ENCODE results near the gene NCOA6.
A peak's percentile ranks its signal among the peaks of the same experiment; 100 is the strongest.
"Not testable (repeated sequence)": the region's sequence is repeated elsewhere in the genome, so short reads cannot be mapped to it uniquely, and the experiment has no call there.

NCOA6 gene

GRCh38 chr20:34829191-34829590 is 3.7 kb upstream of the NCOA6 start:
- DNase-seq (ENCODE audit: low read depth), result no peak

GRCh38 chr20:34824806-34825529 is 483 bp downstream of the NCOA6 start:
- peak; percentile 52 for DNase-seq (ENCODE audit: low read depth)

- peak; percentile 44 for DNase-seq (ENCODE audit: low read depth)
These were observed 1.0 kb downstream of the NCOA6 start for GRCh38 chr20:34824452-34824805.

- no peak for DNase-seq (ENCODE audit: low read depth)
These were observed 1.4 kb downstream of the NCOA6 start for GRCh38 chr20:34824026-34824425.

GRCh38 chr20:34820805-34821578 is 4.5 kb downstream of the NCOA6 start:
- DNase-seq (ENCODE audit: low read depth), result no peak

- no peak for DNase-seq (ENCODE audit: low read depth)
These were observed 7.7 kb downstream of the NCOA6 start for GRCh38 chr20:34817801-34818200.

DNA sequence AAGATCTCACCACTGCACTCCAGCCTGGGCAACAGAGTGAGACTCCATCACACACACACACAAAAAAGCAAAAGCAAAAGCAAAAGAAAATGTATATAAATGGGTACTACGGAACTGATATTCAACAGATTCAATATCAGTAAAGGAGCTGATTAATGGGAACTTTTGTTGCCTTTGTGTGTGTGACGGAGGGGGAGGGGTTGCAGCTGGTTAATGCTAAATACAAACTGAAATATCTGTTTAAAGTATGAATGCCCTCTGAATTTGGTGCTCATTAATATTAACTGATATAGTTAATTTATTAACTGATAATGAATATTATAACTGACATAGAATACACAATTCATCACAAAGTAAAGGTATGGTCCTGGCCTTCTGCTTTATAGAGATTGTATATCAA is 8.4 kb downstream of the NCOA6 start:
- no peak for DNase-seq (ENCODE audit: low read depth)

- DNase-seq (ENCODE audit: low read depth), result no peak
These were observed 9.8 kb downstream of the NCOA6 start for GRCh38 chr20:34815636-34816035.

DNA sequence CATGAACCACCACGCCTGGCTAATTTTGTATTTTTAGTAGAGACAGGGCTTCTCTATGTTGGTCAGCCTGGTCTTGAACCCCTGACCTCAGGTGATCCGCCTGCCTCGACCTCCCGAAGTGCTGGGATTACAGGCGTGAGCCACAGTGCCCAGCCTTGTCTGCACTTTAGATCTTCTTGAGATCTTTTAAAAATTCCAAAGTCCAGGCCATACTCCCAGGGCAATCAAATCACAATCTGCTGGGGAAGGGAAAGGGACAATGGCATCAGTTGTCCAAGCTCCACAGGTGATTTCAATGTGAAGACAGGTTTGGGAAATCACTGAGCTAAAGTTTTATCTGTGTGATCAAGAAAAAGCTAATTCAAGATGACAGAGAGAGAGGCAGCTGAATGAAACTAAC is 16.9 kb downstream of the NCOA6 start:
- no peak for DNase-seq (ENCODE audit: low read depth)

GRCh38 chr20:34807944-34808465 is 17.4 kb downstream of the NCOA6 start:
- not testable (repeated sequence) for DNase-seq (ENCODE audit: low read depth)

- DNase-seq (ENCODE audit: low read depth), result no peak
These were observed 19.2 kb downstream of the NCOA6 start for GRCh38 chr20:34806255-34806654.

GRCh38 chr20:34798871-34799270 is 26.6 kb downstream of the NCOA6 start:
- no peak for DNase-seq (ENCODE audit: low read depth)

DNA sequence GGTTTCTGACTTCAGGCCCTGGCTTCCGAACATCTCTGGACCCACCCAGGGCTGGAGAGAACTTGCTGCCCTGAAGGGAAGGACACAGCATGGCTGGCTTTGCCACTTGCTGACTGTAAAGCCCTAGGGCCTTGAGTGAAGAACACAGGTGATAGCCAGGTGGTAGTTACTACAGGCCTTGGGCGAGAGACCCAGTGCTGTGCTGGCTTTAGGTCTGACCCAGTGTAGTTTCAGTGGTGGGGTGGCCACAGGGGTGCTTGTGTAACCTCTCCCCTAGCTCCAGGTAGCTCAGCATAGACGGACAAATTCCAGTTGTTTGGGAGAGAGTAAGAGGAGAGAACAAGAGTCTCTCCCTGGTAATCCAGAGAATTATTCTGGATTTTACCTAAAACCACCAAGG is 27.1 kb downstream of the NCOA6 start:
- DNase-seq (ENCODE audit: low read depth), result no peak

GRCh38 chr20:34797012-34797995 is 28.1 kb downstream of the NCOA6 start:
- DNase-seq (ENCODE audit: low read depth), result no peak

DNA sequence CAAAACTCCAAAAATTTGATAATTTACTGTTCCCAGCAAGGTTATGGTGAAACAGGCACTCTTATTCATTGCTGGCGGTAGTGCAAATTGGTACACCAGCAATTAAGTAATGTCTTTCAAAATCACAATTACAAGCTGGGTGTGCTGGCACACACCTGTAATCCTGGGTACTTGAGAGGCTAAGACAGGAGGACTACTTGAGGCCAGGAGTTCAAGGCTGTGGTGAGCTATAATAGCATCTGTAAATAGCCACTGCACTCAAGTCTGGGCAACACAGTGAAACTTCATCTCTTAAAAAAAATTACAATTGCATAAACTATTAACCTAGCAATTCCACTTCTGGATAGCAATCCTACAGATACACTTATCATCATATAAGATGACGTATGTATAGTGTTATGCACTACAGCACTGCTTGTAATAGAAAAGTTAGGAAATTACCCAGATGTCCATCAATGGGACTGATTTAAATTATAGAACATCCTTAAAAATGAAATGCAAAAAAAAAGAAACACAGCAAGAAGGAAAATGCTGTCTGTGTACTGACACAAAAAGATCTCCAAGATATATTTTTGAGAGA is 31.4 kb downstream of the NCOA6 start:
- DNase-seq (ENCODE audit: low read depth), result no peak

DNA sequence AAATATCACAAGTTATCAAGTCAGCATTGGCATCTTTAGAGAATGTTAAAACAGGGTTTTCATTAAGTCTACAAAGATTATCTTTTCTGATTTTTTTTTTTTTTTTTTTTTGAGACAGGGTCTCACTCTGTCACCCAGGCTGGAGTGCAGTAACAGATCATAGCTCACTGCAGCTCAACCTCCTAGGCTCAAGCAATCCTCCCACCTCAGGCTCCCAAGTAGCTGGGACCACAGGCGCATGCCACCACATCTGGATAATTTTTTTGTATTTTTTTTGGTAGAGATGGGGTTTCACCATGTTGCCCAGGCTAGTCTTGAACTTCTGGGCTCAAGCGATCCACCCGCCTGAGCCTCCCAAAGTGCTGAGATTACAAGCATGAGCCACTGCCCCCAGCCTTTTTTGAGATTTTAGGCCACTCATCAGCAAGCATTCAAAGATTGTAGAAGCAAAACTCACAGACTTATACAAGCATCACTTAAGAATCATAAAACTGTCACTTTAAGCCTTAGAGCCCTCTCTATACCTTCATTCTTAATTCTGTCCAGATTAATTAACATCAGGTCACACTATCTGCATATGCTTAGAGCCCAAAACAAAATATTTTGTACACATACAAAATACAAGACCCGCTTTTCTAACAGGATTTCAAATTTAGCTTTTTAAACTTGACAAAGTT is 32.6 kb downstream of the NCOA6 start:
- no peak for DNase-seq (ENCODE audit: low read depth)

- no peak for DNase-seq (ENCODE audit: low read depth)
These were observed 34.0 kb downstream of the NCOA6 start for GRCh38 chr20:34791289-34792020.

- DNase-seq (ENCODE audit: low read depth), result no peak
These were observed 44.2 kb downstream of the NCOA6 start for GRCh38 chr20:34781220-34781619.

DNA sequence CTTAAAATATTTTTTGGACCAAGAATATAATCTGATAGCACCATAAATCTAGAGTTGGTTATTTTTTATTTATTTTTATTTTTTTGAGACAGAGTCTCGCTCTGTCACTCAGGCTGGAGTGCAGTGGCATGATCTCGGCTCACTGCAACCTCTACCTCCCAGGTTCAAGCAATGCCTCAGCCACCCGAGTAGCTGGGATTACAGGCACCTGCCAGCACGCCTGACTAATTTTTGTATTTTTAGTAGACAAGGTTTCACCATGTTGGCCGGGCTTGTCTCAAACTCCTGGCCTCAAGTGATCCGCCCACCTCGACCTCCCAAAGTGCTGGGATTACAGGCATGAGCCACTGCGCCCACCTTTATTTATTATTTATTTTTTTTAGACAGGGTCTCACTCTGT is 45.2 kb downstream of the NCOA6 start:
- not testable (repeated sequence) for DNase-seq (ENCODE audit: low read depth)

- no peak for DNase-seq (ENCODE audit: low read depth)
These were observed 49.3 kb downstream of the NCOA6 start for GRCh38 chr20:34776177-34776576.

- DNase-seq (ENCODE audit: low read depth), result no peak
These were observed 50.6 kb downstream of the NCOA6 start for GRCh38 chr20:34774886-34775285.
